Measurements from ENCODE around the gene PTGER4.

PTGER4 gene

GRCh38 chr5:40675396-40676133, 4.2 kb upstream of the PTGER4 start:
- Histone ChIP-seq H3K36me3 (ENCODE audit: control insufficient read depth, low read length) (no peaks in the 10 kb centered on the region), H3K9me2 (replicated peaks; ENCODE audit: control insufficient read depth, low read length) (no peaks in the 10 kb centered on the region), H3K79me2 (ENCODE audit: control insufficient read depth, low read length) (no peaks in the 10 kb centered on the region), H3K4me3 (ENCODE audit: low read length) (no peak overlapping the region), H3K4me1 (ENCODE audit: control insufficient read depth, low read length) (peaks cover 30% of the 10 kb centered on the region), H4K20me1 (ENCODE audit: control insufficient read depth, insufficient read depth, low read depth, low read length) (no peaks in the 10 kb centered on the region; the same call in 1 of the 2 replicates), H3K27ac (ENCODE audit: low read depth, low read length) (no peak overlapping the region), H3K27me3 (ENCODE audit: control insufficient read depth, low read length) (peaks cover 18% of the 10 kb centered on the region), H3K9me3 (ENCODE audit: control insufficient read depth, insufficient read depth, low read length) (no peaks in the 10 kb centered on the region), H3F3A (ENCODE audit: control insufficient read depth, insufficient read depth) (peaks cover 16% of the 10 kb centered on the region), H3K4me2 (ENCODE audit: low read length) (no peak overlapping the region)
- TF ChIP-seq CTCF (IDR thresholded peaks at IDR 0.05; ENCODE audit: low read depth, low read length, poor library complexity, severe bottlenecking) (no peak), EZH2phosphoT487 (IDR thresholded peaks at IDR 0.05; ENCODE audit: borderline replicate concordance, low read length) (no peak)

GRCh38 chr5:40676613-40677343, 2.9 kb upstream of the PTGER4 start:
- peaks cover 16% of the 10 kb centered on the region for H3F3A ChIP-seq (ENCODE audit: control insufficient read depth, insufficient read depth)
- TF ChIP-seq CTCF (IDR thresholded peaks at IDR 0.05; ENCODE audit: low read depth, low read length, poor library complexity, severe bottlenecking): no peak
- no peak for TF ChIP-seq EZH2phosphoT487 (IDR thresholded peaks at IDR 0.05; ENCODE audit: borderline replicate concordance, low read length)
- H3K79me2 ChIP-seq (ENCODE audit: control insufficient read depth, low read length): no peaks in the 10 kb centered on the region
- peaks cover 30% of the 10 kb centered on the region for H3K27me3 ChIP-seq (ENCODE audit: control insufficient read depth, low read length)
- H3K4me1 ChIP-seq (ENCODE audit: control insufficient read depth, low read length): peaks cover 42% of the 10 kb centered on the region
- no peak overlapping the region for H3K4me3 ChIP-seq (ENCODE audit: low read length)
- no peak overlapping the region for H3K4me2 ChIP-seq (ENCODE audit: low read length)
- H3K27ac ChIP-seq (ENCODE audit: low read depth, low read length): no peak overlapping the region
- H3K9me3 ChIP-seq (ENCODE audit: control insufficient read depth, insufficient read depth, low read length): no peaks in the 10 kb centered on the region
- no peaks in the 10 kb centered on the region; the same call in 1 of the 2 replicates for H4K20me1 ChIP-seq (ENCODE audit: control insufficient read depth, insufficient read depth, low read depth, low read length)
- no peaks in the 10 kb centered on the region for H3K36me3 ChIP-seq (ENCODE audit: control insufficient read depth, low read length)
- H3K9me2 ChIP-seq (replicated peaks; ENCODE audit: control insufficient read depth, low read length): no peaks in the 10 kb centered on the region

- Histone ChIP-seq H3K9me3 (ENCODE audit: control insufficient read depth, insufficient read depth, low read length) (no peaks in the 10 kb centered on the region), H3K27ac (ENCODE audit: low read depth, low read length) (no peak overlapping the region), H3K9me2 (replicated peaks; ENCODE audit: control insufficient read depth, low read length) (no peaks in the 10 kb centered on the region), H3F3A (ENCODE audit: control insufficient read depth, insufficient read depth) (peaks cover 16% of the 10 kb centered on the region), H3K4me1 (ENCODE audit: control insufficient read depth, low read length) (peaks cover 44% of the 10 kb centered on the region), H3K27me3 (ENCODE audit: control insufficient read depth, low read length) (peaks cover 34% of the 10 kb centered on the region), H3K4me3 (ENCODE audit: low read length) (no peak overlapping the region), H3K4me2 (ENCODE audit: low read length) (no peak overlapping the region), H3K36me3 (ENCODE audit: control insufficient read depth, low read length) (no peaks in the 10 kb centered on the region), H3K79me2 (ENCODE audit: control insufficient read depth, low read length) (no peaks in the 10 kb centered on the region), H4K20me1 (ENCODE audit: control insufficient read depth, insufficient read depth, low read depth, low read length) (no peaks in the 10 kb centered on the region; the same call in 1 of the 2 replicates)
- TF ChIP-seq CTCF (IDR thresholded peaks at IDR 0.05; ENCODE audit: low read depth, low read length, poor library complexity, severe bottlenecking) (no peak), EZH2phosphoT487 (IDR thresholded peaks at IDR 0.05; ENCODE audit: borderline replicate concordance, low read length) (no peak)
These were observed 2.3 kb upstream of the PTGER4 start for GRCh38 chr5:40677456-40677855.
